CD14-positive monocyte (primary cell): ENCODE results near the gene RAPGEF5. TPM values are rescaled to one million over a fixed set of nuclear protein-coding genes. Genes with fewer than 3 reads are reported as not detected.

Experiments used
- DNase-seq, 3 donors: peaks; one replicate each; pipeline ENCODE4 v3.0.0-alpha.2; 2011 to 2022
- H2AFZ ChIP-seq: 2 replicates; pipeline ENCODE4 v1.6.0; 2012; ENCODE audit warnings: mild to moderate bottlenecking, low read depth, low read length, inconsistent platforms; ENCODE audit not compliant: insufficient read depth, poor library complexity, severe bottlenecking
- H3K27ac ChIP-seq, 2 donors: 1 replicate in 1 of 2; 2 replicates in 1 of 2; pipeline ENCODE4 v1.5.1; 2012 to 2013; ENCODE audit warnings: low read length in 2 of 2, control low read depth in 1 of 2, inconsistent platforms in 1 of 2, low read depth in 1 of 2, mild to moderate bottlenecking in 1 of 2
- H3K27me3 ChIP-seq, 2 donors: one replicate each; pipeline versions ENCODE4 v1.6.0 to v1.6.1; 2011 to 2013; ENCODE audit warnings: low read length in 2 of 2; ENCODE audit not compliant: control insufficient read depth in 2 of 2, insufficient read depth in 2 of 2
- H3K36me3 ChIP-seq, 2 donors: replicated peaks in 1 of 2; 1 replicate in 1 of 2; 2 replicates in 1 of 2; pipeline versions ENCODE4 v1.5.1 to v1.6.1; 2012 to 2013; ENCODE audit warnings: low read length in 2 of 2, control low read depth in 1 of 2, inconsistent platforms in 1 of 2, mild to moderate bottlenecking in 1 of 2; ENCODE audit not compliant: insufficient read depth in 2 of 2, control insufficient read depth in 1 of 2
- H3K4me1 ChIP-seq, 2 donors: 1 replicate in 1 of 2; 2 replicates in 1 of 2; pipeline versions ENCODE4 v1.5.1 to v1.6.1; 2012 to 2013; ENCODE audit warnings: low read length in 2 of 2, control low read depth in 1 of 2, inconsistent platforms in 1 of 2, mild to moderate bottlenecking in 1 of 2, moderate library complexity in 1 of 2; ENCODE audit not compliant: insufficient read depth in 2 of 2, control insufficient read depth in 1 of 2
- H3K4me2 ChIP-seq: replicated peaks from 2 replicates; pipeline ENCODE3; 2012; ENCODE audit warnings: low read length, moderate library complexity, mild to moderate bottlenecking; ENCODE audit not compliant: poor library complexity, severe bottlenecking; ENCODE audit errors: extremely low read depth
- H3K4me3 ChIP-seq, 3 experiments: fragments of 200-600 bp in 1 of 3; sonication (generic) in 1 of 3; replicated peaks in 1 of 3; 1 replicate in 2 of 3; 2 replicates in 1 of 3; pipeline ENCODE4 v1.5.1; 2011 to 2013; ENCODE audit warnings: low read length in 3 of 3, mild to moderate bottlenecking in 3 of 3, control low read depth in 2 of 3, low read depth in 2 of 3, inconsistent platforms in 1 of 3, moderate library complexity in 1 of 3
- H3K79me2 ChIP-seq: 2 replicates; pipeline ENCODE4 v1.6.0; 2012; ENCODE audit warnings: mild to moderate bottlenecking, control low read depth, inconsistent platforms, low read length, moderate library complexity; ENCODE audit not compliant: insufficient read depth
- H3K9ac ChIP-seq: 2 replicates; pipeline ENCODE4 v1.6.0; 2017; ENCODE audit warnings: low read length, mild to moderate bottlenecking; ENCODE audit not compliant: insufficient read depth, poor library complexity, severe bottlenecking
- H3K9me3 ChIP-seq, 2 donors: replicated peaks in 1 of 2; 1 replicate in 1 of 2; 2 replicates in 1 of 2; pipeline versions ENCODE4 v1.5.1 to v1.6.1; 2012 to 2013; ENCODE audit warnings: low read length in 2 of 2, control low read depth in 1 of 2; ENCODE audit not compliant: control insufficient read depth in 1 of 2, insufficient read depth in 1 of 2
- H4K20me1 ChIP-seq: 2 replicates; pipeline ENCODE4 v1.6.0; 2012; ENCODE audit warnings: mild to moderate bottlenecking, low read length, control low read depth, moderate library complexity; ENCODE audit not compliant: insufficient read depth
- H3K27ac Mint-ChIP-seq, 7 donors: one replicate each; pipeline ENCODE4 v1.8.0; 2020; ENCODE audit warnings: mild to moderate bottlenecking in 7 of 7, mixed read lengths in 7 of 7, moderate library complexity in 6 of 7, inconsistent platforms in 2 of 7
- H3K27me3 Mint-ChIP-seq, 3 donors: one replicate each; pipeline ENCODE4 v1.8.0; 2021 to 2022; ENCODE audit warnings: low read depth in 3 of 3, mild to moderate bottlenecking in 3 of 3, mixed read lengths in 3 of 3, moderate library complexity in 3 of 3, inconsistent platforms in 1 of 3
- H3K36me3 Mint-ChIP-seq, 2 donors: one replicate each; pipeline ENCODE4 v1.8.0; 2020; ENCODE audit warnings: mixed read lengths in 2 of 2, inconsistent platforms in 1 of 2, mild to moderate bottlenecking in 1 of 2
- H3K4me1 Mint-ChIP-seq: one replicate; pipeline ENCODE4 v1.8.0; 2020; ENCODE audit warnings: mild to moderate bottlenecking, mixed read lengths
- H3K4me3 Mint-ChIP-seq, 2 donors: one replicate each; pipeline ENCODE4 v1.8.0; 2020; ENCODE audit warnings: mild to moderate bottlenecking in 2 of 2, mixed read lengths in 2 of 2, moderate library complexity in 1 of 2
- H3K9me3 Mint-ChIP-seq, 7 donors: one replicate each; pipeline ENCODE4 v1.8.0; 2020 to 2022; ENCODE audit warnings: mixed read lengths in 7 of 7, mild to moderate bottlenecking in 6 of 7, moderate library complexity in 6 of 7, inconsistent platforms in 2 of 7
- CTCF ChIP-seq: fragments of 200-600 bp; IDR thresholded peaks from one replicate; pipeline ENCODE4 v1.8.0; 2022; ENCODE audit warnings: antibody characterized with exemption, mild to moderate bottlenecking
- WGBS: methylation state at CpG from one replicate; pipeline ENCODE4 v1.1.5; 2013; ENCODE audit warnings: missing lambda C conversion rate; ENCODE audit not compliant: insufficient coverage; 5-methylcytosine and 5-hydroxymethylcytosine counted together
- intact Hi-C, 2 donors: fragments of 100-400 bp; cut with micrococcal nuclease; formaldehyde crosslinking; loops; one replicate each; pipeline versions ENCODE4 v1.15.0 to v1.15.1; 2023
- polyA plus RNA-seq, 3 donors: library from polyadenylated mRNA; depleted of rRNA in 1 of 3; unstranded in 2 of 3; stranded (reverse) in 1 of 3; fragments of 300-500 nt in 2 of 3; fragments of >200 nt in 1 of 3; fragmentation: Illumina TruSeq in 2 of 3; gene quantifications; 1 replicate in 2 of 3; 2 replicates in 1 of 3; pipeline ENCODE4 v1.2.3, GENCODE V29; 2012 to 2021

Gene RAPGEF5
- polyA plus RNA-seq, 3 donors = not detected

GRCh38 chr7:22288202-22288601 is 68.8 kb downstream of the RAPGEF5 start:
- peaks cover 0 to 3% (median 0%) of the 10 kb centered on the region in 3 donors for H3K27me3 Mint-ChIP-seq
- H4K20me1 ChIP-seq = no peaks in the 10 kb centered on the region
- no peaks in the 10 kb centered on the region for H3K27me3 ChIP-seq
- no peak overlapping the region for H2AFZ ChIP-seq
- H3K4me1 Mint-ChIP-seq = no peaks in the 10 kb centered on the region
- DNase-seq = no peak
- 60% methylated on average over 2 of the region's 6 CpGs for WGBS
- TF ChIP-seq CTCF = no peak
- H3K4me1 ChIP-seq = no peaks in the 10 kb centered on the region
- H3K36me3 Mint-ChIP-seq = no peaks in the 10 kb centered on the region
- intact Hi-C loops = no loop called here
- no peak overlapping the region for H3K27ac Mint-ChIP-seq
- no peak overlapping the region for H3K27ac ChIP-seq
- no peaks in the 10 kb centered on the region for H3K9me3 ChIP-seq
- H3K4me2 ChIP-seq = no peak overlapping the region
- no peaks in the 10 kb centered on the region for H3K79me2 ChIP-seq
- H3K36me3 ChIP-seq = no peaks in the 10 kb centered on the region
- no peak overlapping the region for H3K4me3 ChIP-seq
- H3K9ac ChIP-seq = no peak overlapping the region
- no peak overlapping the region for H3K4me3 Mint-ChIP-seq
- H3K9me3 Mint-ChIP-seq = peaks cover 0 to 2% (median 2%) of the 10 kb centered on the region in 7 donors

DNA sequence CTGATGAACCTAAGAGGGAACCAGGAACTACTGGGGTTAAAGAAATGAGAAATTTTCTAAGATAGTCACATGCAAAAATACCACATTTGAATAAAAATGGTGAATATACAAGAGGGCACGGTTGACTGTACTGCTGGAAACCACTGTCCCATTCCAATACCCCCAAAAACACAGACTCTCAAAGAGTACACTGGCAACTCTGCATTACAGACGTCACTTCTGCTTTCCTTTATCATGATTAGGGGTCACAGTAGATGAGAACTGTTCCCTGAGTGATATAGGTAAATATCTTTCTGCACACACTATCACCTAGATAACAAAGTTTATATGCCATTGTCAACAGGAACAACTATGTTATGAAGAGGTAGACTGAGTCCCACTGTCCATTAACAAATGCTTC is 69.5 kb downstream of the RAPGEF5 start:
- H3K9ac ChIP-seq = no peak overlapping the region
- TF ChIP-seq CTCF = no peak
- no peaks in the 10 kb centered on the region for H3K4me1 ChIP-seq
- no peak overlapping the region for H3K27ac Mint-ChIP-seq
- no peaks in the 10 kb centered on the region for H3K36me3 ChIP-seq
- no peaks in the 10 kb centered on the region for H3K27me3 ChIP-seq
- H3K79me2 ChIP-seq = no peaks in the 10 kb centered on the region
- H3K9me3 Mint-ChIP-seq = peaks cover 0 to 2% (median 2%) of the 10 kb centered on the region in 7 donors
- no peak for DNase-seq
- no peak overlapping the region for H3K4me3 ChIP-seq
- H4K20me1 ChIP-seq = no peaks in the 10 kb centered on the region
- H3K9me3 ChIP-seq = no peaks in the 10 kb centered on the region
- no peak overlapping the region for H3K4me2 ChIP-seq
- intact Hi-C loops = no loop called here
- H3K27me3 Mint-ChIP-seq = no peaks in the 10 kb centered on the region
- no peaks in the 10 kb centered on the region for H3K4me1 Mint-ChIP-seq
- no peaks in the 10 kb centered on the region for H3K36me3 Mint-ChIP-seq
- no peak overlapping the region for H3K27ac ChIP-seq
- no CpG with 5 or more reads among the region's 2 CpGs for WGBS
- H3K4me3 Mint-ChIP-seq = no peak overlapping the region
- no peak overlapping the region for H2AFZ ChIP-seq
